NOMO-1 (cell line): ENCODE measurements around the gene TNFRSF18.
"Not testable (repeated sequence)": the region's sequence is repeated elsewhere in the genome, so short reads cannot be mapped to it uniquely, and the experiment has no call there.

Experiments
- DNase-seq, 2 experiments: peaks; one replicate each; lab custom pipeline; 2025; ENCODE audit not compliant: unreplicated experiment in 2 of 2; lab: John Stamatoyannopoulos, UW

TNFRSF18 gene

DNA sequence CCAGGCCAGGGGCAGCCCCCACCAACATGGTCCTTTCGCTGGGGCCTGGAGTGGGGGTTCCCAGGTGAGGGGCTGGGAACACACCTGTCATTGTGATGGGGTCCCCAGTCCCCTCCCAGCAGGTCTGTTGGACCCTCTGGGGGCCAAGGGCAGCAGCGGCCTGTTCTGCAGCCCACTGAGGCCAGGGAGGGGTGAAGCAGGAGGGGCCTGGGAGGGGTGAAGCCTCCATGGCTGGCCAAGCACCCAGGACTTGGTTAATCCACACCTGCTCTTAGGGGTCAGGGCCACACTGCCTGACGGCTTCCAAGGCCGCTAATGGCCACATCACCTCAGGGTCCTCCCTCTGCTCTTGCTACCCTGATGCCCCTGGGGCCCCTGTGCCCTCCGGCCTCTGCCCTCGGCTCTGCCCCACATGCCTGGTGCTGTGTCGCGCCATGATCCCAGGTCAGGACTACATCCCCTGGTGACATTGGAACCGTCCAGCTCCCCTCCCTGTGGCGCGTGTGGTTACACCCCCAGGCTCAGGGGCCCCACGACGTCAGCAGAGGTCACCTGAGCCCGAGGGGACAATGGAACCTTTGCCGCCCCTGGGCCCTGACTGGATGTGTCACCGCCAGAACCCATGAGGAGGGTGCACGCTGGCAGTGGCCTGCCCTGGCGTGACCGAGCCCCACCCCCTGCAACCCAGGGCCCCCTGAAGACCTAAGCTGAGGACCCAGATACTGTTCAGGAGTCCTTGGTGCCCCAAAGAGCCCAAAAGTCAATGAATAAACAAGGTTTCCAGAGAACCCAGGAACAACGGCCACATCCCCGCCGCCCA lies 7.0 kb downstream of the TNFRSF18 start:
- DNase-seq, result no peak

DNA sequence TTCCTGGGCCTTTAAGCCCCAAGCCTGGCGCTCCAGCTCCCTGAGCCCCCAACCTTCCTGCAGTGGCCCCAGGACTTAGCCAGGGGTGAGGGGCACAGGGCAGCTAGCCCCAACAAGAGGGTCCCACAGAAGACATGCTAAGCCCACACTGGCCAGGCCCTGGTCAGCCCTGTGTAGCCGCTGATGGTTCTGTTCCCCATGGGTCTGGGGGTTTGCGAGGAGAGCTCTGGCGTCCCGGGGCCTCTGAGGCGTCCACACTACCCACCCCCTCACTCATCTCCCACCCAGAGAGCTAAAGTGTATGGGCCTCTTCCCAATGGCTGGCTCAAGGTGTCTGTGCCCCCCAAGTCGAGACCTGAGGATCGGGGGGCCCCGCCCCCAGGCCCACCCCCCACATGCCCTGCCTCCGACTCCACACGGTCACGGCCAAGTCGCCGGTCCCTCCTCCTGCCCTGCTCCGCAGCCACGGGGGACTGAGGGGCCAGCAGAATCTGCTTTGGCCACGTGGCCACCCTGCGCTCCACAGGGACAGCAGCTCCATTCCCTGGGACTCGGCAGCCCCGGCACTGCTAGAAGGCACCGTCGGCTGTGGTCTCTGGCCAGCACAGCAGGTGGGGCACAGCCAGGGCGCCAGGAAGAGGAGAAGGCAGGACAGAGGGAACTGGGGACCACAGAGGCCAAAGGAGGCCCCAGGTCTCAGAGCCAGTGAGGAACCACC lies 7.8 kb downstream of the TNFRSF18 start:
- DNase-seq, result no peak

GRCh38 chr1:1197551-1198422 lies 8.6 kb downstream of the TNFRSF18 start:
- DNase-seq, result no peak

GRCh38 chr1:1197188-1197500 lies 9.2 kb downstream of the TNFRSF18 start:
- DNase-seq, result no peak

- DNase-seq, result no peak
Observed at GRCh38 chr1:1196431-1197187, 9.8 kb downstream of the TNFRSF18 start.

GRCh38 chr1:1195726-1196125 lies 10.7 kb downstream of the TNFRSF18 start:
- not testable (repeated sequence) for DNase-seq

GRCh38 chr1:1194723-1195122 lies 11.7 kb downstream of the TNFRSF18 start:
- no peak for DNase-seq

- DNase-seq, result no peak
Observed at GRCh38 chr1:1191734-1192133, 14.7 kb downstream of the TNFRSF18 start.

- DNase-seq, result no peak
Observed at GRCh38 chr1:1189111-1189510, 17.3 kb downstream of the TNFRSF18 start.

GRCh38 chr1:1187938-1188337 lies 18.5 kb downstream of the TNFRSF18 start:
- DNase-seq, result no peak

DNA sequence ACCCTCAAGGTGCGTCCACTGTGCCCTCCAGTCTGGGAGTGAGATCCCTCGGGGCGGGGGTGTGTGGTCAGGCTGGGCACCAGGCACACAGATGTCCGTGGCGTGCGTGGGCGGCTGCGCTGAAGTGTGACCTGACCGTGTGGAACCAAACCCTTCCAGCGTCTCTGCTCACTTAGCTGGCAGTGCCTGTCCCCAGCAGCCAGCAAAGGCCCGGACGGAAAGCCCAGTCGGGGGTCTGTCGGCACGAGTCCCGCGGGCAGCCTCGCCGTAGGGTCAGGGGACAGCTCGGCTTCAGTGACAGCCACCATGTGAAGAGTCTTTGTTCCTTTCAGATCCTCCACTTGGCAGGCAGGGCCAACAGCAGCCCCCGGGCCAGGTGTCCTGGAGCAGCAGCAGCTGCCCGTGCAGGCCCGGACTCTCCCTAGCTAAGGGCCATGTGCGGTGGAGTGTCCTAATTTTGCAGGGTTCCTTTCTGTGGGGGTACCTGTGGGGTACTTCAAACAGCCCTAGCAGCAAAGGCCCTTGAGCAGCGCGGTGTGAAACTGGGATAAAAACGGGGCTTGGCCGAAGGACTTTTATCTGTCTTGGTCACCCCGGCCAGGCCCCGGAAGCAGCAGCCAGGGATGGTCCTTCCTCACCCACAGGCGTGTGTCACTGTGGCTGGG lies 21.2 kb downstream of the TNFRSF18 start:
- no peak for DNase-seq

DNA sequence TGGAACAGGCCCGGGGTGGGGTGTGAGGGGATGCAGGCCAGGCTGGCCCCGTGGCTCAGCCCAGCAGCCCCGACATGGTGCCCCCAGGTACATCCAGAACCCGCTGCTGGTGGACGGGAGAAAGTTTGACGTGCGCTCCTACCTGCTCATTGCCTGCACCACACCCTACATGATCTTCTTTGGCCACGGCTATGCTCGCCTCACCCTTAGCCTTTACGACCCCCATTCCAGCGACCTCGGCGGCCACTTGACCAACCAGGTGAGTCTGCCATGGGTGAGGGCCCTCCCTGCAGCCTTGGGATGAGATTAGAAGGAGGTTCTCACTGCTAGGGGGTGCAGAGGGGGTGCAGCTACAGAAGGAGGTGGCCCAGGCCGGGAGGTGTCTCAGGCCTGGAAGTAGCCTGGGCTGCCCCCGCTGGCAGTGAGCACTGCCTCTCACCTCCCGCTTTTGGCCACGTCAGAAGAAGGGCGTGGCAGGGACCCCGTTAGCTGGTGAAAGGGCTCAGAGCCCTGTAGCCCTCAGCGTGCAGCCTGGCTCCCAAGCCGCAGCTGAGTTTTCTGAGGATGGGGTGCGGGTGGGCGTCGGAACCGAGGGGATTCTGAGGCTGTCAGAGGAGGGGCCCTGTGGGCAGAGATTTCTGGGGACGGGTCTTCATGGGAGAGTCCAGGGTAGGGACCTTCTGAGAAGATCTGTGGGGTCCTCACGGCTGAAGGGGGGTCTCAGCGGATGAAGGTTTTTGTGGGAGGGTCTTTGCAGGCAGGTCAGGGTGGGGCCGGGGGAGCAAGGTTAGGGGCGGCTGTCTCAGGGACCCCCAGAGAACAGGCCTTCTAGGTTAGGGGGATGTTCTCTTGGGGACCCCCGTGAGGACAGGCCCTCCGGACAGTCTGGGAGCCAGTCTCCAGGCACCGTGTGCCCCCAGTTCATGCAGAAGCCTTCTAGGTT lies 22.3 kb downstream of the TNFRSF18 start:
- no peak for DNase-seq

GRCh38 chr1:1183221-1183747 lies 23.1 kb downstream of the TNFRSF18 start:
- no peak for DNase-seq

DNA sequence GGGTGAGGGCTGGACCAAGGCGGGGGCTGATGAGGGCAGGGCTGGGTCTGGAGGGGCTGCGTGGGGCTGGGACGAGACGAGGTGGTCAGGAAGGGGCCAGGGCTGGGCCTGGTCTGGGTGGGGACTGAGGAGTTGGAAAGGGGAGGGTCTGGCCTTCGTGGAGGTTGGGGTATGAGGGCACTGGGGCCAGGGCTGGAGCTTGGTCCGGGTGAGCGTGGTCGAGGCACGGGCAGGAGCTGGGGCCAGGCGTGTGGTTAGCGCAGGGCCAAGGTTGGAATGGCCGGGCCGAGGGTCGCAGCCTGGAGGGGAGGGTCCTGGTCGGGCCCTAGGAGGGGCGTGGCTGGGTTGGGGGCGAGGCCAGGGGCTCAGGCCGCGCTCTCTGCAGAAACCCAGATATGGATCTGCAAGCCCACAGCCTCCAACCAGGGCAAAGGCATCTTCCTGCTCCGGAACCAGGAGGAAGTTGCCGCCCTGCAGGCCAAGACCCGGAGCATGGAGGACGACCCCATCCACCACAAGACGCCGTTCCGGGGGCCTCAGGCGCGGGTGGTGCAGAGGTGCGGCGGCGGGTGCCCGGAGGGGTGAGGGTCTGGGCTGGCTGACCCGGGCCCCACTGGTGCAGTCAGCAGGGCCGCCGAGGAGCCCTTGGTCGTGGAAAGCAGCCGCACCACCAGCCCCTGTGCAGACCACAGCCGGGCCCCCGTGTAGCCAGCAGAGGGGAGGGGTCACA lies 23.7 kb downstream of the TNFRSF18 start:
- DNase-seq, result no peak

- DNase-seq, result no peak
Observed at GRCh38 chr1:1181938-1182410, 24.4 kb downstream of the TNFRSF18 start.

DNA sequence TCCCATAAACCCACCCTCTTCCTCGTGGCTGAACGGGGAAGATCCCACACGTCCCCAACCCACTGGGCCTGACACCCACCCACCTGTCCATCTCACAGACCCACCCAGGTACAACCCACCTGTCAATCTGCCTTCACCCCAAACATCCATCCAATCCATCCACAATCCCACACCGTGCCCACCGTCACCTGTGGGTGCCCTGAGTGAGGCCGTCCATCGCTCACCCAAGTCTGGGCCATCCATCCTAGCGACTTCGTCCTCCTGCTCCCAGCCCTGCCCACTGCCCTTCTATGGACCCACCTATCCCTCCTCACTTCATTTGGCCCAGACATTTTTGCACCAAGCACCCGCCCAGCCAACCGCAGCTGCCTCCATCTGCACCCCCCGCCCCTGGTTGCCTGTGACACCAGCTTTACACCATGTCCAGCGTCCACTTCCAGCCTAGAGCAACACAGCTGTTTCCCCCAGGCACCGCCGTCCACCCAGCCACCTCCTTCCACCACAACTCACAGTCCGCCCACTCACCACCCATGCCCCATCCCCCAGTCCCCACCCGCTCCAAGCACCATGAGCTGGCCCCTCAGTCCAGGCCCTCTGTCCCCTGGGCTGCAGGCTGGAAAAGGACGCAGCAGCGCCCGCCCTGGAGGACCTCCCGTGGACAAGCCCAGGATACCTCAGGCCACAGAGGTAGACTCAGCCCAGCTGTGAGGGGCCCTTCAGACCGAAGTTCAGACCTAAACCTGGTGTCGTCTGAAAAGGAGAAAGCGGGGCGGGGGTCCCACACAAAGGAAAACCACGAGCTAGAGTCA lies 25.1 kb downstream of the TNFRSF18 start:
- no peak for DNase-seq
